GM12878 (cell line): ENCODE data around the gene GRIP2. TPM values are rescaled to one million over a fixed set of nuclear protein-coding genes. Genes with fewer than 3 reads are reported as not detected.

ENCODE experiments used
- ATAC-seq: fragments of 200-7000 bp; cut with Tn5 transposase; 3 replicates; pipeline ENCODE4 v1.9.1; 2020; ENCODE audit warnings: mild to moderate bottlenecking, moderate library complexity
- BruUV-seq: library from RNA; stranded (reverse); fragments of 400-500 nt; replicated peaks from 2 replicates; lab custom pipeline; 2021; lab: Mats Ljungman, UMichigan
- CTCF ChIA-PET: fragments of 300-600 bp; sonication (Branson Sonifier 250); formaldehyde crosslinking; extraction: SDS; loops from one replicate; lab custom pipeline; 2021; ENCODE audit warnings: inconsistent platforms; lab: Yijun Ruan, JAX
- POLR2A ChIA-PET: fragments of 350-600 bp; formaldehyde crosslinking; extraction: SDS; loops from one replicate; lab custom pipeline; 2021; ENCODE audit warnings: inconsistent platforms; lab: Charles Lee
- RAD21 ChIA-PET: fragments of 300-600 bp; sonication (Branson Sonifier 250); formaldehyde crosslinking; loops from one replicate; lab custom pipeline; 2023; ENCODE audit warnings: antibody characterized with exemption; ENCODE audit not compliant: unreplicated experiment; lab: Charles Lee
- SMC1A ChIA-PET: fragments of 300-600 bp; sonication (Branson Sonifier 250); formaldehyde crosslinking; loops from one replicate; lab custom pipeline; 2023; ENCODE audit not compliant: unreplicated experiment, uncharacterized antibody; lab: Charles Lee
- DNase-seq: peaks from one replicate; pipeline ENCODE4 v3.0.0-alpha.2; 2011; ENCODE audit warnings: low read depth, low spot score
- FAIRE-seq: peaks from 3 replicates; lab custom pipeline; 2011; peaks lifted over from hg19 to GRCh38; lab: Jason Lieb, UNC
- H2AFZ ChIP-seq: 2 replicates; pipeline ENCODE4 v1.6.0; 2011; ENCODE audit warnings: low read depth, low read length, control low read depth; ENCODE audit not compliant: control insufficient read depth
- H3K27ac ChIP-seq: 2 replicates; pipeline ENCODE4 v1.5.1; 2011; ENCODE audit warnings: control low read depth; ENCODE audit not compliant: control insufficient read depth, insufficient read depth
- H3K27me3 ChIP-seq, 2 experiments: replicated peaks in 1 of 2; 2 replicates each; pipeline versions ENCODE4 v1.6.0 to v1.6.1; 2011; ENCODE audit warnings: low read length in 1 of 2; ENCODE audit not compliant: control insufficient read depth in 2 of 2, insufficient read depth in 2 of 2
- H3K36me3 ChIP-seq, 2 experiments: 2 replicates each; pipeline ENCODE4 v1.5.1; 2011; ENCODE audit warnings: low read length in 1 of 2; ENCODE audit not compliant: control insufficient read depth in 2 of 2, insufficient read depth in 2 of 2
- H3K4me1 ChIP-seq: 2 replicates; pipeline ENCODE4 v1.6.1; 2011; ENCODE audit warnings: mild to moderate bottlenecking, low read length, moderate library complexity, mixed read lengths; ENCODE audit not compliant: control insufficient read depth, insufficient read depth
- H3K4me2 ChIP-seq: 2 replicates; pipeline ENCODE4 v1.6.0; 2011; ENCODE audit warnings: control low read depth; ENCODE audit not compliant: control insufficient read depth, insufficient read depth
- H3K4me3 ChIP-seq: fragments of 200-600 bp; sonication (generic); 2 replicates; pipeline ENCODE4 v1.5.1; 2016
- H3K79me2 ChIP-seq: 2 replicates; pipeline ENCODE4 v1.6.0; 2011; ENCODE audit warnings: low read length; ENCODE audit not compliant: control insufficient read depth, insufficient read depth
- H3K9ac ChIP-seq: 2 replicates; pipeline ENCODE4 v1.8.0; 2011; ENCODE audit warnings: low read length, control low read depth, mixed read lengths; ENCODE audit not compliant: control insufficient read depth, insufficient read depth
- H3K9me3 ChIP-seq: replicated peaks from 3 replicates; pipeline ENCODE4 v1.5.1; 2011; ENCODE audit warnings: mild to moderate bottlenecking, low read length; ENCODE audit not compliant: control insufficient read depth, insufficient read depth
- H4K20me1 ChIP-seq: 2 replicates; pipeline ENCODE4 v1.6.0; 2011; ENCODE audit not compliant: control insufficient read depth, insufficient read depth
- BACH1 ChIP-seq: fragments of 450-650 bp; IDR thresholded peaks from 2 replicates; pipeline ENCODE4 v1.6.1; 2017; ENCODE audit warnings: mild to moderate bottlenecking, borderline replicate concordance
- BHLHE40 ChIP-seq, 2 experiments: fragments of 450-650 bp in 1 of 2; IDR thresholded peaks; 2 replicates each; pipeline ENCODE4 v1.6.1; 2011 to 2017; ENCODE audit warnings: low read depth in 2 of 2, borderline replicate concordance in 1 of 2, improper control_type of control experiment in 1 of 2, low read length in 1 of 2, mild to moderate bottlenecking in 1 of 2
- EP300 ChIP-seq, 2 experiments: fragments of 150-350 bp in 1 of 2; IDR thresholded peaks; 2 replicates each; pipeline ENCODE4 v1.6.1; 2011 to 2012; ENCODE audit warnings: low read depth in 2 of 2, low read length in 2 of 2, borderline replicate concordance in 1 of 2, improper control_type of control experiment in 1 of 2, inconsistent platforms in 1 of 2; ENCODE audit not compliant: control insufficient read depth in 1 of 2
- GATAD2B ChIP-seq: fragments of 450-650 bp; conservative IDR thresholded peaks from 2 replicates; pipeline ENCODE4 v1.6.1; 2017; ENCODE audit warnings: low read depth, mild to moderate bottlenecking, moderate library complexity
- HDAC6 ChIP-seq: fragments of 200-600 bp; sonication (generic); IDR thresholded peaks from one replicate; pipeline ENCODE4 v1.8.0; 2017; ENCODE audit warnings: antibody characterized with exemption; ENCODE audit not compliant: unreplicated experiment
- WGBS: methylation state at CpG from one replicate; pipeline ENCODE4 v1.1.6; 2016; ENCODE audit warnings: low lambda C conversion rate; ENCODE audit not compliant: insufficient replicate concordance, insufficient coverage; ENCODE audit errors: missing lambda C conversion rate; 5-methylcytosine and 5-hydroxymethylcytosine counted together
- in situ Hi-C: fragments of 300-500 bp; cut with MboI; formaldehyde crosslinking; loops from 9 replicates; pipeline ENCODE4 v1.14.3; 2018; ENCODE audit warnings: mixed read lengths
- intact Hi-C: fragments of 100-400 bp; cut with micrococcal nuclease; formaldehyde crosslinking; loops from one replicate; pipeline ENCODE4 v1.14.2; 2022; ENCODE audit not compliant: unreplicated experiment
- polyA plus RNA-seq, 11 experiments: library from polyadenylated mRNA; depleted of rRNA in 4 of 11; unstranded in 6 of 11; stranded (reverse) in 5 of 11; fragments of >200 nt; fragmentation: Nextera tagmentation in 4 of 11; fragmentation: Illumina TruSeq in 1 of 11; extraction: Ambion mirVana in 4 of 11; extraction: Trizol in 1 of 11; gene quantifications; 1 replicate in 1 of 11; 2 replicates in 10 of 11; pipeline versions ENCODE4 v1.2.1 to v1.2.3, GENCODE V29; 2011 to 2016; ENCODE audit warnings: inconsistent platforms in 2 of 11, missing spikeins in 2 of 11, low read depth in 1 of 11
- total RNA-seq, 4 experiments: library from RNA; depleted of rRNA in 3 of 4; stranded (reverse); fragments of >200 nt in 3 of 4; fragmentation: Illumina TruSeq in 1 of 4; extraction: Trizol in 1 of 4; gene quantifications; 2 replicates each; pipeline versions ENCODE4 v1.2.1 to v1.2.3, GENCODE V29; 2013 to 2021
- TF ChIP-seq, protein P1 (sequence below): IDR thresholded peaks from 2 replicates; pipeline ENCODE4 v1.6.1; 2012; ENCODE audit warnings: improper control_type of control experiment, low read depth, low read length; ENCODE audit not compliant: insufficient replicate concordance

Gene GRIP2
- total and polyA plus RNA-seq, 10 of the 15 experiments (the other 5 are each of a cell fraction or from before 2014, with no cell fraction given) = not detected

DNA sequence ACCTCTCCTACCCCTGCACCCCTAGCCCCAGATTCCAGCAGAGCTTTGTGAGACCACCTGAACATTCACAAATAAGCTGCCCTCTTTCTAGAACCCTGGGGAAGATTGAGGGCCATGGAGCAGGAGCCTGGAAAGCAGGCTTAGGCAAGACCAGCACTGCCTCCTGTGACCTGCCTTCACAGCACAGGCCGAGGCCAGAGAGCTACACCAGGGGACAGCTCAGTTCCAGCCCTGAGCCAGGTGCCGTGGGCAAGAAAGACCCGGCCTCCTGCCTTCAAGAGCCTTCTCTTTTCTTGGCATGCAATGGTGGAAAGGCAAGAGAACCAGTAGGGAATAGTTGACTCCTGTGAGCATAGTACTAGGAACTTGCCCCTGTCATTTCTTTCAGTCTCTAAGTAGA lies 89.6 kb downstream of the GRIP2 start:
- TF ChIP-seq GATAD2B (no peak), BACH1 (no peak), EP300 (IDR thresholded peaks at IDR 0.05; ENCODE audit: borderline replicate concordance in 1 of 2, control insufficient read depth in 1 of 2, low read depth in 2 of 2, low read length in 2 of 2) (no peak), HDAC6 (no peak), BHLHE40 (IDR thresholded peaks at IDR 0.05; ENCODE audit: borderline replicate concordance in 1 of 2, low read depth in 2 of 2, low read length in 1 of 2) (no peak)
- TF ChIP-seq, protein P1, sequence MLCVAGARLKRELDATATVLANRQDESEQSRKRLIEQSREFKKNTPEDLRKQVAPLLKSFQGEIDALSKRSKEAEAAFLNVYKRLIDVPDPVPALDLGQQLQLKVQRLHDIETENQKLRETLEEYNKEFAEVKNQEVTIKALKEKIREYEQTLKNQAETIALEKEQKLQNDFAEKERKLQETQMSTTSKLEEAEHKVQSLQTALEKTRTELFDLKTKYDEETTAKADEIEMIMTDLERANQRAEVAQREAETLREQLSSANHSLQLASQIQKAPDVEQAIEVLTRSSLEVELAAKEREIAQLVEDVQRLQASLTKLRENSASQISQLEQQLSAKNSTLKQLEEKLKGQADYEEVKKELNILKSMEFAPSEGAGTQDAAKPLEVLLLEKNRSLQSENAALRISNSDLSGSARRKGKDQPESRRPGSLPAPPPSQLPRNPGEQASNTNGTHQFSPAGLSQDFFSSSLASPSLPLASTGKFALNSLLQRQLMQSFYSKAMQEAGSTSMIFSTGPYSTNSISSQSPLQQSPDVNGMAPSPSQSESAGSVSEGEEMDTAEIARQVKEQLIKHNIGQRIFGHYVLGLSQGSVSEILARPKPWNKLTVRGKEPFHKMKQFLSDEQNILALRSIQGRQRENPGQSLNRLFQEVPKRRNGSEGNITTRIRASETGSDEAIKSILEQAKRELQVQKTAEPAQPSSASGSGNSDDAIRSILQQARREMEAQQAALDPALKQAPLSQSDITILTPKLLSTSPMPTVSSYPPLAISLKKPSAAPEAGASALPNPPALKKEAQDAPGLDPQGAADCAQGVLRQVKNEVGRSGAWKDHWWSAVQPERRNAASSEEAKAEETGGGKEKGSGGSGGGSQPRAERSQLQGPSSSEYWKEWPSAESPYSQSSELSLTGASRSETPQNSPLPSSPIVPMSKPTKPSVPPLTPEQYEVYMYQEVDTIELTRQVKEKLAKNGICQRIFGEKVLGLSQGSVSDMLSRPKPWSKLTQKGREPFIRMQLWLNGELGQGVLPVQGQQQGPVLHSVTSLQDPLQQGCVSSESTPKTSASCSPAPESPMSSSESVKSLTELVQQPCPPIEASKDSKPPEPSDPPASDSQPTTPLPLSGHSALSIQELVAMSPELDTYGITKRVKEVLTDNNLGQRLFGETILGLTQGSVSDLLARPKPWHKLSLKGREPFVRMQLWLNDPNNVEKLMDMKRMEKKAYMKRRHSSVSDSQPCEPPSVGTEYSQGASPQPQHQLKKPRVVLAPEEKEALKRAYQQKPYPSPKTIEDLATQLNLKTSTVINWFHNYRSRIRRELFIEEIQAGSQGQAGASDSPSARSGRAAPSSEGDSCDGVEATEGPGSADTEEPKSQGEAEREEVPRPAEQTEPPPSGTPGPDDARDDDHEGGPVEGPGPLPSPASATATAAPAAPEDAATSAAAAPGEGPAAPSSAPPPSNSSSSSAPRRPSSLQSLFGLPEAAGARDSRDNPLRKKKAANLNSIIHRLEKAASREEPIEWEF = no peak
- H3K4me3 ChIP-seq = no peak overlapping the region
- no peak for ATAC-seq
- SMC1A ChIA-PET = interaction anchor here (0.5 to 1.4 kb wide), 5 partner anchors 17 to 247 kb away, joined by 3 to 6 read pairs (median 3); no protein-coding TSS in a partner anchor
- BruUV-seq = no TSS peak
- CTCF ChIA-PET = interaction anchor here (0.9 to 2.0 kb wide), 3 partner anchors 11 to 247 kb away, joined by 3 to 5 read pairs (median 4); no protein-coding TSS in a partner anchor
- H2AFZ ChIP-seq = no peak overlapping the region
- no peak overlapping the region for H3K9ac ChIP-seq
- intact Hi-C loops = no loop called here
- H3K27me3 ChIP-seq = no peaks in the 10 kb centered on the region
- 97% methylated on average over 3 of the region's 3 CpGs for WGBS
- DNase-seq = no peak
- in situ Hi-C loops = no loop called here
- no peak overlapping the region for H3K4me2 ChIP-seq
- H3K27ac ChIP-seq = no peak overlapping the region
- H3K79me2 ChIP-seq = no peaks in the 10 kb centered on the region
- no peaks in the 10 kb centered on the region for H4K20me1 ChIP-seq
- RAD21 ChIA-PET = no interaction called here
- no peaks in the 10 kb centered on the region for H3K4me1 ChIP-seq
- FAIRE-seq = no peak
- POLR2A ChIA-PET = no interaction called here
- H3K9me3 ChIP-seq = no peaks in the 10 kb centered on the region
- H3K36me3 ChIP-seq = peaks cover 30 to 32% of the 10 kb centered on the region in 2 experiments
